HG03521 (cell line): ENCODE data around the gene GET4.
"Not testable (repeated sequence)": the region's sequence is repeated elsewhere in the genome, so short reads cannot be mapped to it uniquely, and the experiment has no call there.

Experiments
- ATAC-seq: cut with Tn5 transposase; IDR thresholded peaks from one replicate; pipeline ENCODE4 v1.9.1; 2021; ENCODE audit warnings: mild to moderate bottlenecking, moderate library complexity; ENCODE audit not compliant: unreplicated experiment

GET4 gene

GRCh38 chr7:868189-868486 is 8.2 kb upstream of the GET4 start:
- no peak for ATAC-seq

GRCh38 chr7:869348-869747 is 7.0 kb upstream of the GET4 start:
- no peak for ATAC-seq

- ATAC-seq = no peak
Observed at GRCh38 chr7:871900-872537, 4.3 kb upstream of the GET4 start.

GRCh38 chr7:872685-873084 is 3.7 kb upstream of the GET4 start:
- ATAC-seq = not testable (repeated sequence)

GRCh38 chr7:873367-874002 is 2.9 kb upstream of the GET4 start:
- no peak for ATAC-seq

GRCh38 chr7:874031-874749 is 2.2 kb upstream of the GET4 start:
- no peak for ATAC-seq

GRCh38 chr7:875051-875450 is 1.3 kb upstream of the GET4 start:
- ATAC-seq = no peak

- ATAC-seq = no peak
Observed at GRCh38 chr7:875476-876076, 778 bp upstream of the GET4 start.

GRCh38 chr7:876972-877311 is 588 bp downstream of the GET4 start:
- peak; percentile 23 for ATAC-seq

GRCh38 chr7:877312-878232 is 1.2 kb downstream of the GET4 start:
- no peak for ATAC-seq

- ATAC-seq = no peak
Observed at GRCh38 chr7:879093-879492, 2.7 kb downstream of the GET4 start.

GRCh38 chr7:879706-880105 is 3.4 kb downstream of the GET4 start:
- ATAC-seq = no peak

DNA sequence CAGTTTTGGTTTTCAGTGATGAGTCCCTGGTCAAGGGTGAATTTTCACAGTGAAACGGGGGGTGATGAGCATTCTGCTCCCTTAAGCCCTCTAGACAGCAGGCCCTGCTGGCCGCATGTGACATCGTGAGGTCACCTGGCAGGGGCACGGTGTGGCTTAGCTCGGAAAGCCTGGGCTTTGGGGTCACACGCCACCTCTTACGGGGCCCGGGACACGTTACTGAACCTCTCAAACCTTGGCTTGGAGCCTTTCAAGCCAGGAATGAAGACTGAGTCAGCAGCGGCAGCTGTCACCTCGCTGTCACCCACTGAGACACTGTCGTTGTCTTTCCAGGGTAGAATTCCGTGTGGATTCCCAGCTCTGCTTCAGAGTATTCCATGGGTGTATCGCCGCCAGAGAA is 4.1 kb downstream of the GET4 start:
- ATAC-seq = no peak

GRCh38 chr7:881441-882234 is 5.3 kb downstream of the GET4 start:
- ATAC-seq = no peak

GRCh38 chr7:882336-883035 is 6.1 kb downstream of the GET4 start:
- no peak for ATAC-seq

DNA sequence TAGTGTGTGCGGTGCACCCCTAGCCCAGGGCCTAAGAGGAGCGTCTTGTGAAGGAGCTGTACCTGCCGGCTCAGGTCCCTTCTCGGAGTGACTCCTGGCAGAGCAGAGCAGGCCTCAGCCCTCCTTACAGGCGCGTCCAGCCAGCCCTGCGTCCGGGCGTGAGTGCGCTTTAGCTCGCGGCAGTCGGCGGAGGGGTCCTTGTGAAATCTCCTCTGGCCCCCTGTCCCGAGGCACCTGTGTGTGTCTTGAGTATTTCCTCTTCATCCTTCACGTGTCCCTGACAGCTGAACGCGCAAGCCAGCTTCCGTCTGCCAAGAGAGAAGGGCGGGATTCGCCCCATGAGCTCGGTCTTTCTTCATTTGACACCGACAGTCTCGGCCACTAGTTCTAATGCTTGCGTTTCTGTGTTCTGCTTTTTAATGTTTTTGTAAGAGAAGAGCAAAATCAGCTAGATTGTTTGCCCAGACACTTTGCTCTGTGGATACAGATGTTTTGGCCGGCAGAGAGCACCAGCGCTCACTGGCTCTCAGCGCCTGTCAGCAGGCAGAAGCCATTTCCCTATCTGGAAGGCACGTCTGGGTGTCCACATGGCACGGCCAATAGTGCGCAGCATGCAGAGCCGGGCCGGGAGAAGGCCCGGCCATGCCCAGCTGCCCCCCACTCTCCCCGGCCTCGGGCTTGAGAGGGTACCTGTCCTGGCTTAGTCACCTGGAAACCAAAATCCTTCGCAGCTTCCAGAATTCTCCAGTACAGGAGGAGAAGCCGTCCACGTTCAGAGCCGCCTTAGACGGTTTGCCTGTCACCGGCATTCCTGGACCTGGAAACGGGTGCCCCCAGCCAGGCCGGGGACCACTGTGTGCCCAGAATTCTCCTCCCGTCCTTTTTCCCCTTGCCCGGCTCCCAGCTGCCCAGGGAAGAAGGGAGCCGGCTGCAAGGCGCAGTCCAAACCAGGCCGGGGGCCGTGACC is 7.0 kb downstream of the GET4 start:
- no peak for ATAC-seq

DNA sequence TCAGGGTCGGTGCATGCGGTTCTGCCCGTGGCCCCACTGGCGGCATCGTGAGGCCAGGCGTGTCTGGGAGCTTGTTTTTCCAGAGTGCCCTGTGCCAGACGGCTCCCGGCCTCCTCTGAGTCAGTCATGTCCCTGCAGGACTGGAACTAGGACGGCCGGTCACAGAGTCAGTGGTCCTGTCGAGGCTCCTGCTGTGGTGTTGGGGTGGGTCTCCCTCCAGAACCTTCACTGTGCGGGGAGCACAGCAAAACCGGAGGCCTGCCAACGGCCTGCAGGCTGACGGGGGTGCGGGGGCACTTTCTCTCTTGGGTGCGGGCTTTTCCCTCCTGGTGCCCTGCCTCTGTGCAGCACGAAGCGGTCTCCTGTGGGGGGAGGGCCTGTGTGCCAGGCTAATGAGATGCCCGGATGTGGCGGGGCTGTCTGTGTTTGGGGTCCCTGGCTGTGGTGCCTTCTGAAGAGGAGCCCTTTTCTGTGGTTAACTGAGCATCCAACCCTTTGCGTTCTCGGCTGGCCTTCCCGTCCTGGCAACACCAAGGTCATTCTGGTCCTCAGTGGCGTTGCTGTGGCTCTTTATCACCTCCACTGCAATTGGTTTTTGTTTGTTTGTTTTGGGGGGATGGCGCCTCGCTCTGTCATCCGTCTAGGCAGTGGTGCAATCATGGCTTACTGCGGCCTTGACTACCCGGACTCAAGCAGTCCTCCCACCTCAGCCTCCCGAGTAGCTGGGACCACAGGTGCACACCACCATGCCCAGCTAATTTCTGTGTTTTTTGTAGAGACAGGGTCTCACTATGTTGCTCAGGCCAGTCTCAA is 8.0 kb downstream of the GET4 start:
- no peak for ATAC-seq
